Spleen (tissue), 11 donors: ENCODE measurements around the gene SMPX. TPM values are rescaled to one million over a fixed set of nuclear protein-coding genes. Genes with fewer than 3 reads are reported as not detected.

ENCODE experiments used
- DNase-seq: peaks from one replicate; pipeline ENCODE4 v3.0.0-alpha.2; 2020
- H3K27ac ChIP-seq, 8 donors: fragments of 200-600 bp; sonication (generic) in 7 of 8; 1 replicate in 4 of 8; 2 replicates in 4 of 8; pipeline versions ENCODE4 v1.5.0 to v1.8.0; 2016 to 2021; ENCODE audit warnings: inconsistent platforms in 4 of 8, mild to moderate bottlenecking in 4 of 8, moderate library complexity in 1 of 8
- H3K27me3 ChIP-seq, 7 donors: fragments of 200-600 bp; sonication (generic) in 6 of 7; replicated peaks in 1 of 7; 1 replicate in 4 of 7; 2 replicates in 3 of 7; pipeline versions ENCODE4 v1.5.0 to v1.8.0; 2016 to 2021; ENCODE audit warnings: inconsistent platforms in 3 of 7, mild to moderate bottlenecking in 1 of 7
- H3K36me3 ChIP-seq, 6 donors: fragments of 200-600 bp; sonication (generic) in 5 of 6; 1 replicate in 4 of 6; 2 replicates in 2 of 6; pipeline versions ENCODE4 v1.5.0 to v1.8.0; 2016 to 2021; ENCODE audit warnings: inconsistent platforms in 2 of 6
- H3K4me1 ChIP-seq, 6 donors: fragments of 200-600 bp; sonication (generic) in 5 of 6; 1 replicate in 3 of 6; 2 replicates in 3 of 6; pipeline versions ENCODE4 v1.5.0 to v1.8.0; 2016 to 2021; ENCODE audit warnings: inconsistent platforms in 3 of 6
- H3K4me3 ChIP-seq, 8 donors: fragments of 200-600 bp; sonication (generic) in 7 of 8; 1 replicate in 4 of 8; 2 replicates in 4 of 8; pipeline versions ENCODE4 v1.5.0 to v1.8.0; 2016 to 2021; ENCODE audit warnings: inconsistent platforms in 4 of 8, mild to moderate bottlenecking in 4 of 8, moderate library complexity in 2 of 8
- H3K9me3 ChIP-seq, 8 donors: fragments of 200-600 bp; sonication (generic) in 7 of 8; 1 replicate in 4 of 8; 2 replicates in 4 of 8; pipeline versions ENCODE4 v1.5.0 to v1.8.0; 2016 to 2021; ENCODE audit warnings: inconsistent platforms in 4 of 8
- POLR2A ChIP-seq, 3 donors: fragments of 450-650 bp; IDR thresholded peaks; one replicate each; pipeline ENCODE4 v1.5.1; 2017; ENCODE audit warnings: antibody characterized with exemption in 3 of 3, mild to moderate bottlenecking in 1 of 3
- POLR2AphosphoS5 ChIP-seq, 3 donors: sonication (generic); formaldehyde crosslinking; IDR thresholded peaks; one replicate each; pipeline ENCODE4 v1.5.1; 2017; ENCODE audit warnings: antibody characterized with exemption in 3 of 3
- WGBS, 5 donors: extraction: QIAGEN DNeasy Blood & Tissue Kit in 3 of 5; methylation state at CpG; one replicate each; pipeline versions ENCODE4 v1.1.5 to v1.1.7; 2013 to 2018; 5-methylcytosine and 5-hydroxymethylcytosine counted together
- intact Hi-C: fragments of 100-400 bp; cut with DNase I; formaldehyde crosslinking; loops from one replicate; pipeline ENCODE4 v1.15.0; 2023; ENCODE audit warnings: low total_unique reads
- polyA plus RNA-seq, 3 donors: library from polyadenylated mRNA; stranded (reverse); fragments of 200-250 nt; gene quantifications; one replicate each; pipeline ENCODE4 v1.2.1, GENCODE V29; 2013
- total RNA-seq, 7 donors: library from RNA; depleted of rRNA in 3 of 7; stranded (reverse); fragments of >200 nt in 3 of 7; fragmentation: NEBNext Ultra II Directional in 4 of 7; extraction: Animal tissue kit (Norgen Biotek cat#: 25700) in 4 of 7; gene quantifications; one replicate each; pipeline versions ENCODE4 v1.1.0 to v1.2.1, GENCODE V29; 2016 to 2021
- TF ChIP-seq, protein P1 (sequence below), 11 experiments: fragments of 200-600 bp in 7 of 11; fragments of 450-650 bp in 4 of 11; sonication (generic) in 4 of 11; IDR thresholded peaks in 8 of 11; conservative IDR thresholded peaks in 3 of 11; 1 replicate in 7 of 11; 2 replicates in 4 of 11; pipeline versions ENCODE4 v1.4.0 to v1.8.0; 2016 to 2021; ENCODE audit warnings: antibody characterized with exemption in 11 of 11, inconsistent platforms in 4 of 11, mild to moderate bottlenecking in 1 of 11
- donor health status: healthy with polysubstance abuse.
- donor health status: DM: no; HTN: no; CAD: no; lungs with moderate emphysema.
- donor health status: DM: no; HTN: no; CAD: no.
- donor health status: Bipolar disorder and iron deficiency.
- donor health status: healthy.
- donor health status: DM: no; HTN: no; CAD: no.
- donor health status: DM: yes; HTN: yes; CAD: no.

The SMPX gene
- total and polyA plus RNA-seq, 10 donors: 0.15 TPM; not detected in 9

DNA sequence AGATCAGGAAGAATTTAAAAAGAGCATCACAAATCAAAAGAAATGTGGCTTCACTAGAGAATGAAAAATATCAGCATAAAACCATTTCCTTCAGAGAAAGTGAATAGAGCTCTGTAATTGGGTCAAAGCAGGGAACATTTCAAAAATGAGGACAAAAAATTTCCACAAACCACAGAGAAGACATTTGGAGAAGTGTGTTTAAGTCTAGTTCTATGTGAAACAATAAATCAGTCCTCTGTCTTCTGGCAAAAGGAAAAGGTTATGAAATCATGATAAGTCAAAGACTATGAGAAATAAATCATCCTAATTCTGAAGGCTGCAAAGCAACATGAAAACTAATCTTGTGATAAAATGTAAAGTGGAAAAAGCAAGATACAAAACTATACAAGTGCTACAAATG lies 27.9 kb downstream of the SMPX start:
- no peak for DNase-seq
- intact Hi-C loops: no loop called here
- H3K36me3 ChIP-seq: no peaks in the 10 kb centered on the region

DNA sequence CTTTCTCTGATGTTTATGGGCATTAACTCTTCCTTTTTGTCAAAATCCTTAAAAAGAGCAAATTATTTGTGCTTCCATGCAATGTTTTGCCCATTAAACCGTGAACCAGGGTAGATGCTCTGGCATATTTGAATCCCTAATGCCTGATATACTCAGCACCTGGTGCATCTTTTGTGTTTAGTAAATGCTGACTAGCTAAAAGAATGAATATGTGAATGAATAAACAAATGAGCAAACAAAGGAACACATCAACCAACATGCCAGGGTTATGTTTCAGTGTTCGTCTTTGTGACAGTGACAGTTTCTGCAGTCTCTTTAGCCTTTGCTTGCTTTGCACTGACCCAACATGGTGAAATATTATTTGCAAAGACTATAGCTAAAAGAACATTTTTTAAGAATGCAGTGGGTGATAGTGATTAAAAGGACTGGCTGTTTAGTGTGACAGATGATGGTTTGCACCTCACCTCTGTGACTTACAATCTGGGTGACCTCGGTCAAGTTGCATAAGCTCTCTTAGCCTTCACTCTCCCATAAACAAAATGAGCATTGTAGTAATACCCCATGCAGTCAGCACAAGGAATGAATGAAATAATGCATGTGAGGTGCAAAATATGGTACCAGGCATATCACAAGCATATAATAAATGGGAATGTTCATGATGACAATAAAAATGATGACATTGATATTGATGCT lies 29.5 kb downstream of the SMPX start:
- H3K27ac ChIP-seq: no peak overlapping the region
- peaks cover 0 to 9% (median 0%) of the 10 kb centered on the region in 7 donors for H3K27me3 ChIP-seq
- H3K4me1 ChIP-seq: no peaks in the 10 kb centered on the region
- WGBS, 5 donors: 69 to 91% (median 79%) methylated on average over 3 of the region's 3 CpGs
- H3K9me3 ChIP-seq: no peaks in the 10 kb centered on the region
- TF ChIP-seq POLR2AphosphoS5 (IDR thresholded peaks at IDR 0.05) (no peak), POLR2A (IDR thresholded peaks at IDR 0.05) (no peak)
- TF ChIP-seq, protein P1, sequence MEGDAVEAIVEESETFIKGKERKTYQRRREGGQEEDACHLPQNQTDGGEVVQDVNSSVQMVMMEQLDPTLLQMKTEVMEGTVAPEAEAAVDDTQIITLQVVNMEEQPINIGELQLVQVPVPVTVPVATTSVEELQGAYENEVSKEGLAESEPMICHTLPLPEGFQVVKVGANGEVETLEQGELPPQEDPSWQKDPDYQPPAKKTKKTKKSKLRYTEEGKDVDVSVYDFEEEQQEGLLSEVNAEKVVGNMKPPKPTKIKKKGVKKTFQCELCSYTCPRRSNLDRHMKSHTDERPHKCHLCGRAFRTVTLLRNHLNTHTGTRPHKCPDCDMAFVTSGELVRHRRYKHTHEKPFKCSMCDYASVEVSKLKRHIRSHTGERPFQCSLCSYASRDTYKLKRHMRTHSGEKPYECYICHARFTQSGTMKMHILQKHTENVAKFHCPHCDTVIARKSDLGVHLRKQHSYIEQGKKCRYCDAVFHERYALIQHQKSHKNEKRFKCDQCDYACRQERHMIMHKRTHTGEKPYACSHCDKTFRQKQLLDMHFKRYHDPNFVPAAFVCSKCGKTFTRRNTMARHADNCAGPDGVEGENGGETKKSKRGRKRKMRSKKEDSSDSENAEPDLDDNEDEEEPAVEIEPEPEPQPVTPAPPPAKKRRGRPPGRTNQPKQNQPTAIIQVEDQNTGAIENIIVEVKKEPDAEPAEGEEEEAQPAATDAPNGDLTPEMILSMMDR (IDR thresholded peaks at IDR 0.05 in 8 of 11, conservative IDR thresholded peaks at IDR 0.05 in 3 of 11): no peak
- intact Hi-C loops: no loop called here
- no peak for DNase-seq
- H3K36me3 ChIP-seq: no peaks in the 10 kb centered on the region
- no peak overlapping the region for H3K4me3 ChIP-seq

More for the DNA sequence above, 27.9 kb downstream of the SMPX start:
- no peaks in the 10 kb centered on the region for H3K4me1 ChIP-seq
- H3K9me3 ChIP-seq: no peaks in the 10 kb centered on the region
- peaks cover 0 to 18% (median 0%) of the 10 kb centered on the region in 7 donors for H3K27me3 ChIP-seq
- no peak overlapping the region for H3K4me3 ChIP-seq
- TF ChIP-seq POLR2AphosphoS5 (IDR thresholded peaks at IDR 0.05): no peak
- TF ChIP-seq POLR2A (IDR thresholded peaks at IDR 0.05): no peak
- no peak overlapping the region for H3K27ac ChIP-seq

DNA sequence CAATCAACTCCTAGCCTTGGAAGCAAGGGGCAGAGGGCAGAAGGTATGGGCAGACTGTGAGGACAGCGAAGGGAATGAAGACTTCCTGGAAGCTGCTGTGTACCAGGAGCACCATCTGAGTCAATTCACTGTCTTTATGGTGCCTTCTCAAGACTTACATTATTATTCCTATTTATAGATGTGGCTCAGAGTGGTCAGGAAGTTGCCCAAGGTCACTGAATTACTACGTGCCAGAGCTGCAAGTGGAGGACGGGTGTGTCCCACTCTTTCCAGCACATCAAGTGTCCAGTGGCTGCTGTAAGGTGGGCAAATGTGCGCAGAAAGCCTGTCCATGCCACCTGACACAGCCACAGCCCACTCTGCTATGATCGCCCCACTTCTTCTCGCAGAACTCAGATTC lies 32.0 kb downstream of the SMPX start:
- Histone ChIP-seq H3K36me3 (no peaks in the 10 kb centered on the region), H3K27me3 (peaks cover 0 to 9% (median 0%) of the 10 kb centered on the region in 7 donors), H3K9me3 (no peaks in the 10 kb centered on the region), H3K4me3 (no peak overlapping the region), H3K4me1 (no peaks in the 10 kb centered on the region), H3K27ac (no peak overlapping the region)
- intact Hi-C loops: no loop called here
- TF ChIP-seq POLR2A (IDR thresholded peaks at IDR 0.05) (no peak), POLR2AphosphoS5 (IDR thresholded peaks at IDR 0.05) (no peak)
- TF ChIP-seq, protein P1 (IDR thresholded peaks at IDR 0.05 in 8 of 11, conservative IDR thresholded peaks at IDR 0.05 in 3 of 11): no peak
- DNase-seq: no peak
- 54 to 72% (median 57%) methylated on average over 6 of the region's 6 CpGs for WGBS, 5 donors

DNA sequence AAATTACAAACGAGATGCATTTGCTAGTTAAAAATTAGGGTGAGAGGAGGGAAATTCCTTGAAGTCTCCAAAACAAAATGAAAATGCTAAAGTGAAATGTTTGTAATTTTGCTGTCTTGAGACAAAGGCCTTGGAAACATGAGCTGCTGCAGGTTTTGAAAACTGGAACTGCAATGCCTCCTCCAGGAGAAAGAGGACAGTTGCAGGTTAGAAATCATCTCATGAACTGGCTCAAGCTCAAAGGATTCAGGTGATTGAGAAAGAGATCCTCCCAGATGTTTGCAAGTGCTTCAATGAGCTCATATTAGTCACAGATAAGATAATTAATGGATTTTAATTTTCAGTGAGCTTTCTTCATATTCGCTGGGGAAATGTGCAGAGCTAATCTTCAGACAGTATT lies 32.4 kb downstream of the SMPX start:
- DNase-seq: no peak
- 11 to 39% (median 18%) methylated on average over 2 of the region's 2 CpGs for WGBS, 5 donors
- no peak overlapping the region for H3K4me3 ChIP-seq
- no peaks in the 10 kb centered on the region for H3K36me3 ChIP-seq
- no peak overlapping the region for H3K27ac ChIP-seq
- intact Hi-C loops: no loop called here
- H3K27me3 ChIP-seq: peaks cover 0 to 9% (median 0%) of the 10 kb centered on the region in 7 donors
- no peaks in the 10 kb centered on the region for H3K4me1 ChIP-seq
- H3K9me3 ChIP-seq: no peaks in the 10 kb centered on the region
- no peak for TF ChIP-seq POLR2A (IDR thresholded peaks at IDR 0.05)
- TF ChIP-seq, protein P1 (IDR thresholded peaks at IDR 0.05 in 8 of 11, conservative IDR thresholded peaks at IDR 0.05 in 3 of 11): peak in 7 of 11 experiments; percentile 8 to 41 (median 23)
